ENCODE results near the gene PTPN6. TPM values are rescaled to one million over a fixed set of nuclear protein-coding genes. Genes with fewer than 3 reads are reported as not detected.

Gene PTPN6
- total RNA-seq, 2 experiments from 2014 or later, result 37.1 to 116 TPM

GRCh38 chr12:6957741-6958608 lies 6.8 kb downstream of the PTPN6 start:
- Histone ChIP-seq H3K4me2 (ENCODE audit: low read length) (peak overlapping the region; percentile 75), H3K9me3 (ENCODE audit: low read length) (no peaks in the 10 kb centered on the region), H3K4me1 (ENCODE audit: insufficient read depth, low read length, poor library complexity, severe bottlenecking) (peaks cover 87% of the 10 kb centered on the region), H4K20me1 (ENCODE audit: insufficient read depth, low read length) (no peaks in the 10 kb centered on the region), H3K27ac (ENCODE audit: low read depth, low read length, poor library complexity, severe bottlenecking) (peak overlapping the region; percentile 63), H3K36me3 (ENCODE audit: insufficient read depth, low read length) (no peaks in the 10 kb centered on the region), H3K79me2 (ENCODE audit: insufficient read depth, low read depth, low read length) (no peaks in the 10 kb centered on the region), H2AFZ (ENCODE audit: low read length) (no peak overlapping the region), H3K4me3 (ENCODE audit: low read depth, low read length, poor library complexity, severe bottlenecking) (peak overlapping the region; percentile 55), H3K9me2 (ENCODE audit: insufficient read depth, low read length) (no peaks in the 10 kb centered on the region)
- POLR2A ChIA-PET, result interaction anchor here (0.8 to 9.3 kb wide), 6 partner anchors 9 to 106 kb away, joined by 3 to 155 read pairs (median 6); partner anchors contain the start of genes C12orf57, RNU7-1, SPSB2 and USP5
- no TSS peak for BruUV-seq (replicated peaks)
- intact Hi-C loops (cut with micrococcal nuclease; ENCODE audit: unreplicated experiment), result no loop called here
- DNase-seq (ENCODE audit: low spot score), result no peak
- CTCF ChIA-PET (ENCODE audit: unreplicated experiment), result interaction anchor here (10.6 kb wide), 1 partner anchor 12 kb away, joined by 110 read pairs; the partner anchor contains the start of genes C12orf57 and RNU7-1
- TF ChIP-seq, protein P1, sequence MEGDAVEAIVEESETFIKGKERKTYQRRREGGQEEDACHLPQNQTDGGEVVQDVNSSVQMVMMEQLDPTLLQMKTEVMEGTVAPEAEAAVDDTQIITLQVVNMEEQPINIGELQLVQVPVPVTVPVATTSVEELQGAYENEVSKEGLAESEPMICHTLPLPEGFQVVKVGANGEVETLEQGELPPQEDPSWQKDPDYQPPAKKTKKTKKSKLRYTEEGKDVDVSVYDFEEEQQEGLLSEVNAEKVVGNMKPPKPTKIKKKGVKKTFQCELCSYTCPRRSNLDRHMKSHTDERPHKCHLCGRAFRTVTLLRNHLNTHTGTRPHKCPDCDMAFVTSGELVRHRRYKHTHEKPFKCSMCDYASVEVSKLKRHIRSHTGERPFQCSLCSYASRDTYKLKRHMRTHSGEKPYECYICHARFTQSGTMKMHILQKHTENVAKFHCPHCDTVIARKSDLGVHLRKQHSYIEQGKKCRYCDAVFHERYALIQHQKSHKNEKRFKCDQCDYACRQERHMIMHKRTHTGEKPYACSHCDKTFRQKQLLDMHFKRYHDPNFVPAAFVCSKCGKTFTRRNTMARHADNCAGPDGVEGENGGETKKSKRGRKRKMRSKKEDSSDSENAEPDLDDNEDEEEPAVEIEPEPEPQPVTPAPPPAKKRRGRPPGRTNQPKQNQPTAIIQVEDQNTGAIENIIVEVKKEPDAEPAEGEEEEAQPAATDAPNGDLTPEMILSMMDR (conservative IDR thresholded peaks at IDR 0.05; ENCODE audit: low read length), result no peak
- TF ChIP-seq EZH2phosphoT487 (IDR thresholded peaks at IDR 0.05; ENCODE audit: borderline replicate concordance, low read depth, low read length), result no peak

DNA sequence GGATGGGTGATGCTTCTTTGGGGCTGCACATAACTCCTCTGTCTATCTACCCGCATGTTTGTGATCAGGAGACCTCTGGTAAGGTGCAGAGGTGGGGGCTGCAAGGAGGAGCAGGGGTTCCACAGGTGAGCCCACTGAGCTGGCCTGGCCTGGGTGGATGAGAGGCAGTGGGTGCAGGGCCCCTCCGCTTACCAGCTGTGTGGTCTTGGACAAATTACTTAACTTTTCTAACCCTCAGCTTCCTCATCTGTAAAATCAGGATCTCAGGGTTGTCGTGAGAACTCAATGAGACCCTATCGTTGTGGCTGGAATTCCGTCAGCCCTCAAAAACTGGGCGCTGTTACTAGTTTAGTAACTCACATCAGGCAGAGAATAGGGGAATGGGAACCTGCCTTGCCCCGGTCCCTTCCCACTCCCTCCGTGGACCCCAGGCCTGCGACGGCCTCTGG lies 7.5 kb downstream of the PTPN6 start:
- Histone ChIP-seq H4K20me1 (ENCODE audit: insufficient read depth, low read length) (no peaks in the 10 kb centered on the region), H3K36me3 (ENCODE audit: insufficient read depth, low read length) (peaks cover under 1% of the 10 kb centered on the region; the same call in 1 of the 2 replicates), H3K27ac (ENCODE audit: low read depth, low read length, poor library complexity, severe bottlenecking) (peak overlapping the region; percentile 63), H3K4me3 (ENCODE audit: low read depth, low read length, poor library complexity, severe bottlenecking) (peak overlapping the region; percentile 55), H3K79me2 (ENCODE audit: insufficient read depth, low read depth, low read length) (no peaks in the 10 kb centered on the region), H3K4me1 (ENCODE audit: insufficient read depth, low read length, poor library complexity, severe bottlenecking) (peaks cover 81% of the 10 kb centered on the region), H2AFZ (ENCODE audit: low read length) (no peak overlapping the region), H3K4me2 (ENCODE audit: low read length) (peak overlapping the region; percentile 75), H3K9me3 (ENCODE audit: low read length) (no peaks in the 10 kb centered on the region), H3K9me2 (ENCODE audit: insufficient read depth, low read length) (no peaks in the 10 kb centered on the region)
- intact Hi-C loops (cut with micrococcal nuclease; ENCODE audit: unreplicated experiment), result loop anchor here (1.0 kb wide), 1 partner anchor 7 kb away; the partner anchor contains the start of gene PTPN6
- POLR2A ChIA-PET, result interaction anchor here (0.6 to 9.3 kb wide), 7 partner anchors 8 to 192 kb away, joined by 3 to 155 read pairs (median 8); partner anchors contain the start of genes C12orf57, PTMS, PTPN6 and RNU7-1
- CTCF ChIA-PET (ENCODE audit: unreplicated experiment), result interaction anchor here (1.0 to 10.6 kb wide), 3 partner anchors 9 to 36 kb away, joined by 3 to 110 read pairs (median 4); partner anchors contain the start of genes C12orf57 and RNU7-1
- no TSS peak for BruUV-seq (replicated peaks)
- TF ChIP-seq, protein P1 (conservative IDR thresholded peaks at IDR 0.05; ENCODE audit: low read length), result no peak
- TF ChIP-seq EZH2phosphoT487 (IDR thresholded peaks at IDR 0.05; ENCODE audit: borderline replicate concordance, low read depth, low read length), result no peak
- DNase-seq (ENCODE audit: low spot score), result no peak
